Astrocyte (in vitro differentiated cells and primary cell): ENCODE measurements around the gene INAVA. TPM values are rescaled to one million over a fixed set of nuclear protein-coding genes. Genes with fewer than 3 reads are reported as not detected.
A peak's percentile ranks its signal among the peaks of the same experiment; 100 is the strongest.

Experiments used
- DNase-seq: peaks from one replicate; pipeline ENCODE4 v3.0.0-alpha.2; 2010; ENCODE audit warnings: low read depth
- FAIRE-seq: peaks from 2 replicates; lab custom pipeline; 2011; peaks lifted over from hg19 to GRCh38; lab: Jason Lieb, UNC
- H2AFZ ChIP-seq: 2 replicates; pipeline ENCODE4 v1.6.0; 2012; ENCODE audit warnings: low read depth, low read length, inconsistent platforms
- H3K27ac ChIP-seq: 2 replicates; pipeline ENCODE4 v1.5.1; 2011; ENCODE audit warnings: low read depth, low read length, inconsistent platforms
- H3K27me3 ChIP-seq: 2 replicates; pipeline ENCODE4 v1.6.0; 2011; ENCODE audit warnings: low read length, inconsistent platforms; ENCODE audit not compliant: insufficient read depth
- H3K36me3 ChIP-seq: 2 replicates; pipeline ENCODE4 v1.5.1; 2011; ENCODE audit warnings: low read length, inconsistent platforms; ENCODE audit not compliant: insufficient read depth
- H3K4me1 ChIP-seq: 2 replicates; pipeline ENCODE4 v1.5.1; 2011; ENCODE audit warnings: low read length, inconsistent platforms; ENCODE audit not compliant: insufficient read depth
- H3K4me2 ChIP-seq: 2 replicates; pipeline ENCODE4 v1.6.0; 2012; ENCODE audit warnings: low read length, inconsistent platforms
- H3K4me3 ChIP-seq: 2 replicates; pipeline ENCODE4 v1.5.1; 2011; ENCODE audit warnings: low read depth, mild to moderate bottlenecking, low read length, inconsistent platforms; ENCODE audit not compliant: insufficient read depth
- H3K79me2 ChIP-seq: 2 replicates; pipeline ENCODE4 v1.6.0; 2012; ENCODE audit warnings: mild to moderate bottlenecking, low read length, inconsistent platforms; ENCODE audit not compliant: insufficient read depth
- H3K9ac ChIP-seq: 2 replicates; pipeline ENCODE4 v1.6.0; 2012; ENCODE audit warnings: mild to moderate bottlenecking, low read length, inconsistent platforms
- H3K9me3 ChIP-seq: 2 replicates; pipeline ENCODE4 v1.5.1; 2012; ENCODE audit warnings: low read depth, mild to moderate bottlenecking, low read length, inconsistent platforms; ENCODE audit not compliant: insufficient read depth
- H4K20me1 ChIP-seq: 2 replicates; pipeline ENCODE4 v1.6.0; 2012; ENCODE audit warnings: low read length, inconsistent platforms; ENCODE audit not compliant: insufficient read depth
- H3K27ac Mint-ChIP-seq: one replicate; pipeline ENCODE4 v1.8.0; 2021; ENCODE audit warnings: mild to moderate bottlenecking, mixed read lengths; ENCODE audit not compliant: unreplicated experiment
- H3K27me3 Mint-ChIP-seq: one replicate; pipeline ENCODE4 v1.8.0; 2021; ENCODE audit warnings: low read depth, mixed read lengths; ENCODE audit not compliant: unreplicated experiment
- H3K36me3 Mint-ChIP-seq: one replicate; pipeline ENCODE4 v1.8.0; 2021; ENCODE audit warnings: low read depth, mixed read lengths; ENCODE audit not compliant: unreplicated experiment
- H3K4me1 Mint-ChIP-seq: one replicate; pipeline ENCODE4 v1.8.0; 2021; ENCODE audit warnings: low read depth, mixed read lengths; ENCODE audit not compliant: unreplicated experiment
- H3K4me3 Mint-ChIP-seq: one replicate; pipeline ENCODE4 v1.8.0; 2021; ENCODE audit warnings: mild to moderate bottlenecking, moderate library complexity, mixed read lengths; ENCODE audit not compliant: unreplicated experiment
- H3K9me3 Mint-ChIP-seq: one replicate; pipeline ENCODE4 v1.8.0; 2021; ENCODE audit warnings: mild to moderate bottlenecking, mixed read lengths; ENCODE audit not compliant: unreplicated experiment
- CTCF ChIP-seq: IDR thresholded peaks from 2 replicates; pipeline ENCODE4 v1.5.1; 2011; ENCODE audit warnings: low read depth, mild to moderate bottlenecking, inconsistent platforms, low read length, moderate library complexity; ENCODE audit not compliant: insufficient read depth
- EZH2 ChIP-seq: IDR thresholded peaks from 2 replicates; pipeline ENCODE4 v1.6.1; 2012; ENCODE audit warnings: mild to moderate bottlenecking, low read length, inconsistent platforms; ENCODE audit not compliant: insufficient read depth
- total RNA-seq: library from RNA; stranded (reverse); gene quantifications from 2 replicates; pipeline ENCODE4 v1.2.1, GENCODE V29; 2021

Gene INAVA
- total RNA-seq, 1 donor from 2014 or later = 10.3 TPM

GRCh38 chr1:200897259-200897658 lies 2.6 kb downstream of the INAVA start:
- TF ChIP-seq EZH2 (no peak), CTCF (no peak)
- Histone ChIP-seq H3K4me3 (no peak overlapping the region), H4K20me1 (no peaks in the 10 kb centered on the region), H2AFZ (no peak overlapping the region), H3K27ac (no peak overlapping the region), H3K79me2 (no peaks in the 10 kb centered on the region), H3K36me3 (no peaks in the 10 kb centered on the region), H3K9ac (no peak overlapping the region), H3K4me1 (peaks cover 12% of the 10 kb centered on the region), H3K4me2 (no peak overlapping the region), H3K27me3 (no peaks in the 10 kb centered on the region), H3K9me3 (no peaks in the 10 kb centered on the region)
- DNase-seq = no peak
- no peaks in the 10 kb centered on the region for H3K27me3 Mint-ChIP-seq
- FAIRE-seq = no peak
- peaks cover 42% of the 10 kb centered on the region for H3K4me1 Mint-ChIP-seq
- H3K36me3 Mint-ChIP-seq = peaks cover 7% of the 10 kb centered on the region
- peaks cover 4% of the 10 kb centered on the region for H3K9me3 Mint-ChIP-seq
- H3K4me3 Mint-ChIP-seq = no peak overlapping the region
- no peak overlapping the region for H3K27ac Mint-ChIP-seq

- Mint-ChIP-seq H3K27me3 (no peaks in the 10 kb centered on the region), H3K27ac (peak overlapping the region; percentile 75), H3K4me3 (no peak overlapping the region), H3K36me3 (peaks cover 7% of the 10 kb centered on the region), H3K4me1 (peaks cover 34% of the 10 kb centered on the region), H3K9me3 (peaks cover 2% of the 10 kb centered on the region)
- H3K27ac ChIP-seq = no peak overlapping the region
- no peak for FAIRE-seq
- no peak for DNase-seq
- TF ChIP-seq CTCF (no peak), EZH2 (no peak)
- H3K4me1 ChIP-seq = peaks cover 12% of the 10 kb centered on the region
- H3K27me3 ChIP-seq = no peaks in the 10 kb centered on the region
- H3K4me3 ChIP-seq = no peak overlapping the region
- no peaks in the 10 kb centered on the region for H3K9me3 ChIP-seq
- no peaks in the 10 kb centered on the region for H3K36me3 ChIP-seq
- H3K4me2 ChIP-seq = no peak overlapping the region
- H3K9ac ChIP-seq = no peak overlapping the region
- H2AFZ ChIP-seq = no peak overlapping the region
- no peaks in the 10 kb centered on the region for H3K79me2 ChIP-seq
- H4K20me1 ChIP-seq = no peaks in the 10 kb centered on the region
Observed at GRCh38 chr1:200899015-200899386, 4.3 kb downstream of the INAVA start.

- no peak overlapping the region for H3K4me3 Mint-ChIP-seq
- peaks cover 2% of the 10 kb centered on the region for H3K9me3 Mint-ChIP-seq
- H3K4me2 ChIP-seq = no peak overlapping the region
- DNase-seq (no peak), FAIRE-seq (no peak)
- no peaks in the 10 kb centered on the region for H3K9me3 ChIP-seq
- H3K27ac Mint-ChIP-seq = no peak overlapping the region
- H2AFZ ChIP-seq = no peak overlapping the region
- H3K4me1 ChIP-seq = peaks cover 12% of the 10 kb centered on the region
- no peaks in the 10 kb centered on the region for H4K20me1 ChIP-seq
- peaks cover 7% of the 10 kb centered on the region for H3K36me3 Mint-ChIP-seq
- no peaks in the 10 kb centered on the region for H3K36me3 ChIP-seq
- H3K27ac ChIP-seq = no peak overlapping the region
- TF ChIP-seq EZH2 (no peak), CTCF (no peak)
- H3K79me2 ChIP-seq = no peaks in the 10 kb centered on the region
- no peaks in the 10 kb centered on the region for H3K27me3 ChIP-seq
- H3K9ac ChIP-seq = no peak overlapping the region
- peaks cover 34% of the 10 kb centered on the region for H3K4me1 Mint-ChIP-seq
- no peaks in the 10 kb centered on the region for H3K27me3 Mint-ChIP-seq
- no peak overlapping the region for H3K4me3 ChIP-seq
Observed at GRCh38 chr1:200899451-200899915, 4.8 kb downstream of the INAVA start.
